K562 (cell line): ENCODE measurements around the gene TNFAIP6. TPM values are rescaled to one million over a fixed set of nuclear protein-coding genes. Genes with fewer than 3 reads are reported as not detected.

Experiments
- ATAC-seq: fragments of 200-7000 bp; cut with Tn5 transposase; 3 replicates; pipeline ENCODE4 v1.9.1; 2020; ENCODE audit warnings: moderate library complexity
- BruUV-seq: library from RNA; stranded (reverse); fragments of 400-500 nt; replicated peaks from 2 replicates; lab custom pipeline; 2021; lab: Mats Ljungman, UMichigan
- CTCF ChIA-PET: fragments of 300-600 bp; formaldehyde crosslinking; extraction: SDS; loops from one replicate; lab custom pipeline; 2021; ENCODE audit warnings: low intra/inter-chr PET ratio; lab: Yijun Ruan, JAX
- POLR2A ChIA-PET: fragments of 300-600, 350-650 bp; sonication (Branson Sonifier 250); formaldehyde crosslinking; extraction: SDS; loops from one replicate; lab custom pipeline; 2021; ENCODE audit warnings: antibody characterized with exemption, inconsistent platforms; lab: Yijun Ruan, JAX
- DNase-seq, 4 experiments: peaks; one replicate each; pipeline versions ENCODE4 v3.0.0 to v3.0.0-alpha.2; 2011 to 2018; ENCODE audit warnings: low spot score in 3 of 4, mixed read lengths in 3 of 4; ENCODE audit errors: extremely low read depth in 1 of 4
- FAIRE-seq: peaks from 2 replicates; lab custom pipeline; 2011; peaks lifted over from hg19 to GRCh38; lab: Jason Lieb, UNC
- H2AFZ ChIP-seq: 2 replicates; pipeline ENCODE4 v1.6.0; 2011; ENCODE audit warnings: low read depth, low read length, control low read depth, inconsistent platforms
- H3K27ac ChIP-seq: fragments of 200-600 bp; 3 replicates; pipeline ENCODE4 v1.8.0; 2011; ENCODE audit warnings: low read depth, mild to moderate bottlenecking, control low read depth, inconsistent platforms, low read length, moderate library complexity, mixed read lengths; ENCODE audit errors: extremely low read depth
- H3K27me3 ChIP-seq, 2 experiments: fragments of 300-600 bp in 1 of 2; 2 replicates in 1 of 2; 3 replicates in 1 of 2; pipeline versions ENCODE4 v1.6.0 to v1.8.0; 2011; ENCODE audit warnings: inconsistent platforms in 2 of 2, low read length in 2 of 2, mild to moderate bottlenecking in 1 of 2, mixed read lengths in 1 of 2, moderate library complexity in 1 of 2; ENCODE audit not compliant: control insufficient read depth in 2 of 2, insufficient read depth in 2 of 2
- H3K36me3 ChIP-seq: fragments of 300-600 bp; 3 replicates; pipeline ENCODE4 v1.8.0; 2011; ENCODE audit warnings: mild to moderate bottlenecking, low read length, inconsistent platforms; ENCODE audit not compliant: control insufficient read depth, insufficient read depth
- H3K4me1 ChIP-seq, 2 experiments: fragments of 200-600 bp in 1 of 2; replicated peaks in 1 of 2; 2 replicates in 1 of 2; 3 replicates in 1 of 2; pipeline versions ENCODE4 v1.5.1 to v1.8.0; 2011; ENCODE audit warnings: inconsistent platforms in 2 of 2, low read length in 2 of 2, mild to moderate bottlenecking in 1 of 2, mixed read lengths in 1 of 2, moderate library complexity in 1 of 2; ENCODE audit not compliant: control insufficient read depth in 2 of 2, insufficient read depth in 2 of 2
- H3K4me2 ChIP-seq: 2 replicates; pipeline ENCODE4 v1.6.1; 2011; ENCODE audit warnings: low read length, control low read depth, inconsistent platforms, mixed read lengths; ENCODE audit not compliant: insufficient read depth
- H3K4me3 ChIP-seq: fragments of 200-600 bp; sonication (generic), shearing (Covaris generic); 2 replicates; pipeline ENCODE4 v1.5.1; 2016; ENCODE audit warnings: control low read depth, inconsistent platforms
- H3K79me2 ChIP-seq: fragments of 200-600 bp; 3 replicates; pipeline ENCODE4 v1.8.0; 2011; ENCODE audit warnings: low read length, inconsistent platforms; ENCODE audit not compliant: control insufficient read depth, insufficient read depth
- H3K9ac ChIP-seq, 2 experiments: 2 replicates each; pipeline versions ENCODE4 v1.6.0 to v1.6.1; 2011; ENCODE audit warnings: low read depth in 2 of 2, low read length in 2 of 2, control low read depth in 1 of 2, inconsistent platforms in 1 of 2, mild to moderate bottlenecking in 1 of 2, mixed read lengths in 1 of 2; ENCODE audit not compliant: insufficient read depth in 1 of 2
- H3K9me1 ChIP-seq: one replicate; pipeline ENCODE4 v1.6.0; 2011; ENCODE audit warnings: inconsistent platforms, mild to moderate bottlenecking, low read length, moderate library complexity; ENCODE audit not compliant: control insufficient read depth, insufficient read depth
- H3K9me3 ChIP-seq: replicated peaks from 2 replicates; pipeline ENCODE4 v1.5.1; 2011; ENCODE audit warnings: low read depth, low read length, inconsistent platforms; ENCODE audit not compliant: control insufficient read depth, insufficient read depth
- H4K20me1 ChIP-seq: replicated peaks from 2 replicates; pipeline ENCODE4 v1.6.1; 2011; ENCODE audit warnings: low read length, inconsistent platforms, mixed read lengths; ENCODE audit not compliant: control insufficient read depth, insufficient read depth
- ADNP ChIP-seq: fragments of 200-800 bp; sonication (Bioruptor generic); IDR thresholded peaks from 2 replicates; pipeline ENCODE4 v1.6.1; 2016; ENCODE audit warnings: missing genetic modification characterization, missing compliant biosample characterization
- BCOR ChIP-seq: fragments of 450-650 bp; IDR thresholded peaks from 2 replicates; pipeline ENCODE4 v1.6.1; 2016
- CBFA2T3 ChIP-seq: fragments of 450-650 bp; IDR thresholded peaks from 2 replicates; pipeline ENCODE4 v1.6.1; 2017
- CSDE1 ChIP-seq, 2 experiments: fragments of 450-650 bp; IDR thresholded peaks; 2 replicates each; pipeline ENCODE4 v1.6.1; 2016; ENCODE audit warnings: mild to moderate bottlenecking in 1 of 2
- E2F1 ChIP-seq: sonication (generic); formaldehyde crosslinking; IDR thresholded peaks from 2 replicates; pipeline ENCODE4 v1.8.1; 2023; ENCODE audit warnings: mild to moderate bottlenecking, missing genetic modification reagents, moderate library complexity
- EHMT2 ChIP-seq: fragments of 450-650 bp; IDR thresholded peaks from 2 replicates; pipeline ENCODE4 v1.6.1; 2018; ENCODE audit warnings: antibody characterized with exemption
- FOSL1 ChIP-seq: fragments of 200-800 bp; sonication (Bioruptor generic); conservative IDR thresholded peaks from 2 replicates; pipeline ENCODE4 v1.6.1; 2016; ENCODE audit warnings: missing genetic modification characterization, missing compliant biosample characterization
- FOXJ3 ChIP-seq: sonication (generic); formaldehyde crosslinking; IDR thresholded peaks from 2 replicates; pipeline ENCODE4 v1.4.0; 2020; ENCODE audit warnings: mild to moderate bottlenecking, missing genetic modification reagents
- HLTF ChIP-seq: fragments of 450-650 bp; IDR thresholded peaks from 2 replicates; pipeline ENCODE4 v1.6.1; 2016
- HOXB6 ChIP-seq: fragments of 250-450 bp; sonication (Bioruptor Pico); IDR thresholded peaks from 2 replicates; pipeline ENCODE4 v1.5.1; 2022; ENCODE audit warnings: mild to moderate bottlenecking, borderline replicate concordance
- HSF4 ChIP-seq: fragments of 250-450 bp; sonication (Bioruptor Pico); IDR thresholded peaks from 2 replicates; pipeline ENCODE4 v2.1.2; 2022; ENCODE audit warnings: mild to moderate bottlenecking, moderate library complexity, borderline replicate concordance
- MIER1 ChIP-seq: fragments of 450-650 bp; IDR thresholded peaks from 2 replicates; pipeline ENCODE4 v1.6.1; 2016; ENCODE audit warnings: antibody characterized with exemption, mild to moderate bottlenecking, low read depth
- MXI1 ChIP-seq: IDR thresholded peaks from 2 replicates; pipeline ENCODE4 v1.6.1; 2011; ENCODE audit warnings: low read depth, mild to moderate bottlenecking, improper control_type of control experiment, low read length
- MYNN ChIP-seq, 2 experiments: sonication (generic); formaldehyde crosslinking in 1 of 2; IDR thresholded peaks; 2 replicates each; pipeline versions ENCODE4 v1.5.0 to v1.6.1; 2016 to 2020; ENCODE audit warnings: antibody characterized with exemption in 1 of 2, missing genetic modification reagents in 1 of 2
- RCOR1 ChIP-seq, 2 experiments: IDR thresholded peaks; 2 replicates each; pipeline ENCODE4 v1.6.1; 2012; ENCODE audit warnings: low read depth in 2 of 2, low read length in 2 of 2, borderline replicate concordance in 1 of 2, improper control_type of control experiment in 1 of 2
- SMARCA5 ChIP-seq: fragments of 450-650 bp; IDR thresholded peaks from 2 replicates; pipeline ENCODE4 v1.6.1; 2016
- SRSF3 ChIP-seq: fragments of 200-400 bp; formaldehyde crosslinking; IDR thresholded peaks from 2 replicates; pipeline ENCODE4 v1.6.1; 2016; ENCODE audit warnings: mild to moderate bottlenecking, low read length, moderate library complexity; ENCODE audit not compliant: insufficient read depth
- XRCC3 ChIP-seq: fragments of 450-650 bp; IDR thresholded peaks from 2 replicates; pipeline ENCODE4 v1.6.1; 2017; ENCODE audit warnings: mild to moderate bottlenecking, moderate library complexity
- ZNF146 ChIP-seq: IDR thresholded peaks from one replicate; pipeline ENCODE4 v1.6.1; 2018; ENCODE audit warnings: missing compliant biosample characterization; ENCODE audit not compliant: unreplicated experiment
- ZNF384 ChIP-seq: IDR thresholded peaks from 2 replicates; pipeline ENCODE4 v1.6.1; 2012; ENCODE audit warnings: low read depth, low read length, improper control_type of control experiment
- ZNF512 ChIP-seq: IDR thresholded peaks from 2 replicates; pipeline ENCODE4 v1.6.1; 2016; ENCODE audit warnings: missing genetic modification characterization, missing compliant biosample characterization
- WGBS: fragments of 100-300 bp; shearing (Covaris generic); methylation state at CpG from one replicate; pipeline ENCODE4 v1.1.6; 2016; ENCODE audit warnings: low coverage, mixed read lengths; ENCODE audit not compliant: insufficient coverage; ENCODE audit errors: missing lambda C conversion rate; 5-methylcytosine and 5-hydroxymethylcytosine counted together
- in situ Hi-C: fragments of 300-500 bp; cut with MboI; formaldehyde crosslinking; loops from 4 replicates; pipeline ENCODE4 v1.15.0; 2018; ENCODE audit warnings: inconsistent platforms, mixed read lengths
- intact Hi-C: fragments of 100-400 bp; cut with micrococcal nuclease; formaldehyde crosslinking; loops from 2 replicates; pipeline ENCODE4 v1.14.2; 2022
- polyA plus RNA-seq, 8 experiments: library from polyadenylated mRNA; depleted of rRNA in 4 of 8; stranded (reverse) in 5 of 8; unstranded in 3 of 8; fragments of >200 nt; fragmentation: Nextera tagmentation in 2 of 8; fragmentation: Illumina TruSeq in 1 of 8; extraction: Ambion mirVana in 2 of 8; extraction: Trizol in 1 of 8; gene quantifications; 2 replicates each; pipeline versions ENCODE4 v1.2.1 to v1.2.3, GENCODE V29; 2011 to 2014; ENCODE audit warnings: inconsistent platforms in 1 of 8, missing spikeins in 1 of 8
- total RNA-seq, 7 experiments: library from RNA; depleted of rRNA in 6 of 7; stranded (reverse); fragments of >200 nt in 6 of 7; fragmentation: Illumina TruSeq in 2 of 7; extraction: Trizol in 2 of 7; gene quantifications; 2 replicates each; pipeline versions ENCODE4 v1.2.1 to v1.2.3, GENCODE V29; 2011 to 2021; ENCODE audit warnings: low replicate concordance in 1 of 7

The TNFAIP6 gene
- total and polyA plus RNA-seq, 9 of the 15 experiments (the other 6 are each of a cell fraction or from before 2014, with no cell fraction given) = 0.07 to 0.28 (median 0.08) TPM; not detected in 6

GRCh38 chr2:151408788-151409600, 51.6 kb downstream of the TNFAIP6 start:
- CTCF ChIA-PET = no interaction called here
- Histone ChIP-seq H3K27ac (peak overlapping the region; percentile 96), H2AFZ (peak overlapping the region; percentile 92), H3K4me1 (peaks cover 6 to 16% of the 10 kb centered on the region in 2 experiments; a peak in 4 of 5 replicates), H3K4me2 (peak overlapping the region; percentile 96), H3K4me3 (peak overlapping the region; percentile 98), H3K79me2 (peaks cover 47% of the 10 kb centered on the region), H3K27me3 (no peaks in the 10 kb centered on the region), H3K9me3 (no peaks in the 10 kb centered on the region), H3K9ac (peak overlapping the region; percentile 96 to 100), H3K36me3 (peaks cover 29% of the 10 kb centered on the region), H4K20me1 (no peaks in the 10 kb centered on the region; the same call in 1 of the 2 replicates), H3K9me1 (no peaks in the 10 kb centered on the region)
- FAIRE-seq (no peak), DNase-seq (no peak), ATAC-seq (no peak)
- BruUV-seq = TSS peak; percentile 80
- intact Hi-C loops (loop anchor here (5.0 kb wide), 1 partner anchor 52 kb away; the partner anchor contains the start of gene TNFAIP6), in situ Hi-C loops (no loop called here)
- WGBS = 57% methylated on average over 23 of the region's 25 CpGs
- POLR2A ChIA-PET = interaction anchor here (0.6 to 2.2 kb wide), 5 partner anchors 9 to 148 kb away, joined by 3 to 14 read pairs (median 4); no protein-coding TSS in a partner anchor
- TF ChIP-seq ADNP (tag) = peak; percentile 100
- peak in 1 of 2 experiments; percentile 47; a peak in 1 of 4 replicates for TF ChIP-seq RCOR1 (IDR thresholded peaks at IDR 0.05; ENCODE audit: borderline replicate concordance in 1 of 2, low read depth in 2 of 2, low read length in 2 of 2)
- peak; percentile 94 for TF ChIP-seq FOSL1 (tag)
- TF ChIP-seq SRSF3 = no peak
- no peak for TF ChIP-seq E2F1 (CRISPR knock-in tag)
- 0 out of 2 replicates have a peak, but pooled peaks have one; percentile 10 for TF ChIP-seq MYNN (IDR thresholded peaks at IDR 0.05)
- TF ChIP-seq MYNN (CRISPR knock-in tag; IDR thresholded peaks at IDR 0.05) = no peak
- no peak for TF ChIP-seq ZNF146 (CRISPR knock-in tag)
- 0 out of 2 replicates have a peak, but pooled peaks have one; percentile 11 for TF ChIP-seq ZNF384
- TF ChIP-seq BCOR = peak; percentile 98
- TF ChIP-seq HOXB6 (CRISPR knock-in tag) = 0 out of 2 replicates have a peak, but pooled peaks have one; percentile 71
- no peak for TF ChIP-seq XRCC3
- no peak for TF ChIP-seq FOXJ3 (CRISPR knock-in tag)
- TF ChIP-seq MXI1 = no peak
- peak; percentile 76 for TF ChIP-seq MIER1
- TF ChIP-seq SMARCA5 = peak; percentile 76
- peak; percentile 78 for TF ChIP-seq ZNF512 (tag)
- 0 out of 4 replicates have a peak, but pooled peaks of 1 of the 2 experiments have one; percentile 83 for TF ChIP-seq CSDE1 (IDR thresholded peaks at IDR 0.05)
- no peak for TF ChIP-seq HSF4 (CRISPR knock-in tag)
- TF ChIP-seq HLTF = peak; percentile 43
- peak; percentile 75; the same call in 1 of the 2 replicates for TF ChIP-seq EHMT2
- 0 out of 2 replicates have a peak, but pooled peaks have one; percentile 13 for TF ChIP-seq CBFA2T3
